M059J (cell line): Measurements from ENCODE around the gene TMPRSS7. TPM values are rescaled to one million over a fixed set of nuclear protein-coding genes. Genes with fewer than 3 reads are reported as not detected.

Experiments
- DNase-seq: peaks from one replicate; pipeline ENCODE4 v3.0.0-alpha.2; 2012; ENCODE audit warnings: low read depth
- total RNA-seq: library from RNA; depleted of rRNA; stranded (reverse); fragments of >200 nt; shearing (Covaris generic); gene quantifications from 2 replicates; pipeline ENCODE4 v1.2.3, GENCODE V29; 2014; rRNA removed

TMPRSS7 gene
- total RNA-seq, 1 experiment from 2014 or later, result not detected

GRCh38 chr3:112128843-112129727 lies 94.5 kb downstream of the TMPRSS7 start:
- peak; percentile 74 for DNase-seq

DNA sequence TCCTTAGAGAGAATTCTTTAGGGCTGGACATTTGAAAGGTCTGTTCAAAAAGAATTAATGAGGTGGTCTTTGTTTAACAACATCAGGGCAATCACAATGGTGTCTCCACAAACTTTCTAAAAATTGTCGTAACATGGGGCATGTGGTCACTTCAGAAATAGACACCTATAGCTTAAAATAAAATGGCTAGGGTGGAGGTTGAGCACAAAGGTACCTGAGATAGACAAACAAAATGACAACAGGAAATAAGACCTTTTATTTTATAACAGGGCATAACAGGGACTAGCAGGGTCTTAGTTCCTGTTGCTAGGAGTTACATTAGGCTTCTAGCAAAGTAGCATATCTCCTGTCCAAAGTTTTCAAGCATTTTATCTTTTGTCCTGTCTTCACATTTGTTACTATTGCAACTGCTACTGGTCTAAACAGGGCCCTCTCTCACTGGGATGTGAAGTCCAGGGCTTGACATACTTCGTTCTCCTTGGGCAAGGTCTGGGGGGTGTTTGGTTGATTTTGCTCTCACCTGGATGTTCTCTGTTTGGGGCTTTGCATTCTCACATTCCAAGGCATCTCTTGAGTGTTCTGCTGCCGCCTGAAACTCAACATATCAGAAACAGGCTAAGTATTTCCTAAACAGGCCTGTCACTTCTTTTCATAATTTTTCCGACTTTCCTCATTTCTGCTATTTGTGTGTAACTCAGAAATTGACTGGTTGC lies 95.5 kb downstream of the TMPRSS7 start:
- no peak for DNase-seq

DNA sequence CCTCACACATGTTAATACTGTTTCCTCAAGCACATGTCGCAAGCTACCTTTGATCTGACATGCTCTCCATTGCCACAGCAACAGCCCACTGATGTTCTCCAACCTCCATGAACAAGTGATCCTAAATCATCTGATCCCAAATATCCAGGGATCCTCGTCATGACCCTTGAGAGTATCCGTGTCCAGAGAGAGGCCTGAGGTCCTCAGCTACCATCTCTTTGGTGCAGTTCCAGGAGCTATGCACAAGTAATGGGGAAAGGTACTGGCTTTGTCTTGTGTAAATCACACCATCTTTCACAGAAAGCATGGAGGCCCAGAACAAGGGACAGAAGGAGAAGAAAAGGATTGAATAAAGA lies 96.1 kb downstream of the TMPRSS7 start:
- no peak for DNase-seq

Other genes with a start within 250 kb of the TMPRSS7 start
- gene PHLDB2, start 175.5 kb upstream of the TMPRSS7 start, total RNA-seq, result 63.7 and 89.3 TPM in 2 replicates
- 43.9 and 71.9 TPM in 2 replicates for gene ABHD10, start 55.7 kb upstream of the TMPRSS7 start, total RNA-seq
- 1.6 and 3.2 TPM in 2 replicates for gene TAGLN3, start 35.8 kb upstream of the TMPRSS7 start, total RNA-seq
- 10.9 and 12.6 TPM in 2 replicates for gene C3orf52, start 51.7 kb downstream of the TMPRSS7 start, total RNA-seq
- not detected in 2 replicates for gene GCSAM, start 98.5 kb downstream of the TMPRSS7 start, total RNA-seq